Trophoblast cell (in vitro differentiated cells and primary cell): ENCODE results near the gene ARHGAP8.

Experiments used
- DNase-seq, 2 donors: peaks; one replicate each; pipeline ENCODE4 v3.0.0-alpha.2; 2016
- H2AFZ ChIP-seq: 2 replicates; pipeline ENCODE4 v1.6.1; 2013; ENCODE audit warnings: low read length, moderate library complexity, mild to moderate bottlenecking; ENCODE audit not compliant: insufficient read depth, poor library complexity
- H2AK5ac ChIP-seq: 2 replicates; pipeline ENCODE4 v1.6.1; 2013; ENCODE audit warnings: mild to moderate bottlenecking, low read length
- H2BK120ac ChIP-seq: 2 replicates; pipeline ENCODE4 v1.6.1; 2013; ENCODE audit warnings: low read length, mild to moderate bottlenecking, moderate library complexity; ENCODE audit not compliant: insufficient read depth, poor library complexity
- H2BK12ac ChIP-seq: 2 replicates; pipeline ENCODE4 v1.6.1; 2013; ENCODE audit warnings: mild to moderate bottlenecking, low read length, moderate library complexity
- H2BK5ac ChIP-seq: 2 replicates; pipeline ENCODE4 v1.6.1; 2013; ENCODE audit warnings: low read length, low read depth, moderate library complexity, mild to moderate bottlenecking; ENCODE audit not compliant: poor library complexity
- H3K14ac ChIP-seq: 2 replicates; pipeline ENCODE4 v1.6.1; 2013; ENCODE audit warnings: mild to moderate bottlenecking, low read length
- H3K18ac ChIP-seq: 2 replicates; pipeline ENCODE4 v1.6.1; 2013; ENCODE audit warnings: mild to moderate bottlenecking, low read length
- H3K23ac ChIP-seq: 2 replicates; pipeline ENCODE4 v1.6.1; 2013; ENCODE audit warnings: low read length
- H3K27ac ChIP-seq: 2 replicates; pipeline ENCODE4 v1.5.1; 2013; ENCODE audit warnings: low read depth, mild to moderate bottlenecking, inconsistent platforms, low read length, moderate library complexity
- H3K27me3 ChIP-seq: 2 replicates; pipeline ENCODE4 v1.6.1; 2013; ENCODE audit warnings: inconsistent platforms, mild to moderate bottlenecking, low read length, moderate library complexity; ENCODE audit not compliant: insufficient read depth
- H3K36me3 ChIP-seq, 2 experiments: 1 replicate in 1 of 2; 2 replicates in 1 of 2; pipeline ENCODE4 v1.6.1; 2013; ENCODE audit warnings: low read length in 2 of 2, mild to moderate bottlenecking in 2 of 2, moderate library complexity in 1 of 2; ENCODE audit not compliant: insufficient read depth in 2 of 2, control insufficient read depth in 1 of 2
- H3K4ac ChIP-seq: 2 replicates; pipeline ENCODE4 v1.6.1; 2013; ENCODE audit warnings: low read depth, mild to moderate bottlenecking, low read length, moderate library complexity
- H3K4me1 ChIP-seq, 2 experiments: 1 replicate in 1 of 2; 2 replicates in 1 of 2; pipeline ENCODE4 v1.6.1; 2013; ENCODE audit warnings: low read length in 2 of 2, mild to moderate bottlenecking in 2 of 2, moderate library complexity in 1 of 2; ENCODE audit not compliant: insufficient read depth in 2 of 2, control insufficient read depth in 1 of 2
- H3K4me2 ChIP-seq: 2 replicates; pipeline ENCODE4 v1.6.1; 2013; ENCODE audit warnings: inconsistent platforms, mild to moderate bottlenecking, low read length, moderate library complexity
- H3K4me3 ChIP-seq: 2 replicates; pipeline ENCODE4 v1.5.1; 2013; ENCODE audit warnings: mild to moderate bottlenecking, low read depth, low read length, inconsistent platforms
- H3K79me1 ChIP-seq: one replicate; pipeline ENCODE4 v1.6.1; 2013; ENCODE audit warnings: low read length
- H3K79me2 ChIP-seq: 2 replicates; pipeline ENCODE4 v1.6.1; 2013; ENCODE audit warnings: low read length, mild to moderate bottlenecking; ENCODE audit not compliant: control insufficient read depth, insufficient read depth, poor library complexity
- H3K9ac ChIP-seq: 2 replicates; pipeline ENCODE4 v1.6.1; 2013; ENCODE audit warnings: mild to moderate bottlenecking, low read length
- H3K9me3 ChIP-seq: 2 replicates; pipeline ENCODE4 v1.6.1; 2013; ENCODE audit warnings: low read depth, mild to moderate bottlenecking, control low read depth, inconsistent platforms, low read length; ENCODE audit not compliant: insufficient read depth
- H4K12ac ChIP-seq: 2 replicates; pipeline ENCODE4 v1.6.1; 2013; ENCODE audit warnings: low read depth, mild to moderate bottlenecking, low read length, moderate library complexity
- H4K8ac ChIP-seq: 2 replicates; pipeline ENCODE4 v1.6.1; 2013; ENCODE audit warnings: low read depth, mild to moderate bottlenecking, low read length, moderate library complexity
- H4K91ac ChIP-seq: one replicate; pipeline ENCODE4 v1.6.1; 2013; ENCODE audit warnings: low read depth, mild to moderate bottlenecking, low read length, moderate library complexity
- WGBS: extraction: QIAGEN DNeasy Blood & Tissue Kit; methylation state at CpG from one replicate; pipeline ENCODE4 v1.1.7; 2013; ENCODE audit warnings: missing lambda C conversion rate; ENCODE audit not compliant: insufficient read length, insufficient coverage; ENCODE audit errors: extremely low coverage; 5-methylcytosine and 5-hydroxymethylcytosine counted together

ARHGAP8 gene

GRCh38 chr22:44726439-44726838, 25.9 kb upstream of the ARHGAP8 start:
- Histone ChIP-seq H4K91ac (no peak overlapping the region), H3K4me2 (no peak overlapping the region), H3K36me3 (peaks cover 48 to 56% of the 10 kb centered on the region in 2 experiments), H2BK120ac (no peak overlapping the region), H3K14ac (no peak overlapping the region), H4K12ac (no peak overlapping the region), H3K4me3 (no peak overlapping the region), H2BK12ac (no peak overlapping the region), H3K4me1 (peaks cover 8 to 12% of the 10 kb centered on the region in 2 experiments), H3K23ac (no peak overlapping the region), H3K4ac (no peak overlapping the region), H3K27ac (no peak overlapping the region), H3K9me3 (peaks cover 2% of the 10 kb centered on the region), H3K27me3 (no peaks in the 10 kb centered on the region), H3K9ac (no peak overlapping the region), H3K79me2 (no peaks in the 10 kb centered on the region), H3K18ac (no peak overlapping the region), H2AK5ac (no peak overlapping the region), H3K79me1 (no peaks in the 10 kb centered on the region), H4K8ac (no peak overlapping the region), H2BK5ac (no peak overlapping the region), H2AFZ (no peak overlapping the region)
- WGBS: no CpG with 5 or more reads among the region's 11 CpGs
- DNase-seq: no peak

GRCh38 chr22:44727148-44727547, 25.2 kb upstream of the ARHGAP8 start:
- Histone ChIP-seq H4K8ac (no peak overlapping the region), H3K9ac (no peak overlapping the region), H2BK5ac (no peak overlapping the region), H2AK5ac (no peak overlapping the region), H3K9me3 (peaks cover 2% of the 10 kb centered on the region), H3K79me1 (no peaks in the 10 kb centered on the region), H3K4me1 (peaks cover 8 to 12% of the 10 kb centered on the region in 2 experiments), H2BK12ac (no peak overlapping the region), H3K14ac (no peak overlapping the region), H4K12ac (no peak overlapping the region), H3K18ac (no peak overlapping the region), H2BK120ac (no peak overlapping the region), H3K4me2 (no peak overlapping the region), H3K27ac (no peak overlapping the region), H3K27me3 (no peaks in the 10 kb centered on the region), H3K36me3 (peaks cover 48 to 54% of the 10 kb centered on the region in 2 experiments), H2AFZ (no peak overlapping the region), H3K23ac (no peak overlapping the region), H3K79me2 (no peaks in the 10 kb centered on the region), H3K4ac (no peak overlapping the region), H4K91ac (no peak overlapping the region), H3K4me3 (no peak overlapping the region)
- DNase-seq: no peak
- WGBS: no CpG with 5 or more reads among the region's 21 CpGs

- H2BK120ac ChIP-seq: no peak overlapping the region
- H3K36me3 ChIP-seq: peaks cover 43 to 58% of the 10 kb centered on the region in 2 experiments
- no peaks in the 10 kb centered on the region for H3K79me1 ChIP-seq
- no peaks in the 10 kb centered on the region for H3K27me3 ChIP-seq
- H4K8ac ChIP-seq: no peak overlapping the region
- H4K12ac ChIP-seq: no peak overlapping the region
- H3K14ac ChIP-seq: no peak overlapping the region
- H3K4me1 ChIP-seq: peaks cover 8 to 12% of the 10 kb centered on the region in 2 experiments
- no peak overlapping the region for H3K4me2 ChIP-seq
- H3K4me3 ChIP-seq: no peak overlapping the region
- H2AK5ac ChIP-seq: no peak overlapping the region
- no peak overlapping the region for H4K91ac ChIP-seq
- no peak overlapping the region for H3K27ac ChIP-seq
- no peak overlapping the region for H2AFZ ChIP-seq
- H3K9me3 ChIP-seq: peaks cover 6% of the 10 kb centered on the region
- H2BK5ac ChIP-seq: no peak overlapping the region
- H3K9ac ChIP-seq: no peak overlapping the region
- no peak for DNase-seq
- H3K18ac ChIP-seq: no peak overlapping the region
- no peak overlapping the region for H3K23ac ChIP-seq
- no peak overlapping the region for H2BK12ac ChIP-seq
- WGBS: no CpG with 5 or more reads among the region's 13 CpGs
- no peaks in the 10 kb centered on the region for H3K79me2 ChIP-seq
- no peak overlapping the region for H3K4ac ChIP-seq
Measured at GRCh38 chr22:44727709-44728108, 24.7 kb upstream of the ARHGAP8 start.

GRCh38 chr22:44728761-44729324, 23.5 kb upstream of the ARHGAP8 start:
- no peaks in the 10 kb centered on the region for H3K27me3 ChIP-seq
- H2AK5ac ChIP-seq: no peak overlapping the region
- no peak overlapping the region for H3K23ac ChIP-seq
- no peak overlapping the region for H3K4ac ChIP-seq
- no peaks in the 10 kb centered on the region for H3K79me1 ChIP-seq
- H3K18ac ChIP-seq: no peak overlapping the region
- no peaks in the 10 kb centered on the region for H3K79me2 ChIP-seq
- no peak overlapping the region for H4K12ac ChIP-seq
- H3K4me2 ChIP-seq: no peak overlapping the region
- H3K4me1 ChIP-seq: peaks cover 8 to 12% of the 10 kb centered on the region in 2 experiments
- no peak overlapping the region for H2BK120ac ChIP-seq
- peaks cover 43 to 58% of the 10 kb centered on the region in 2 experiments for H3K36me3 ChIP-seq
- no CpG with 5 or more reads among the region's 21 CpGs for WGBS
- H2AFZ ChIP-seq: no peak overlapping the region
- no peak overlapping the region for H4K91ac ChIP-seq
- H3K9me3 ChIP-seq: peaks cover 7% of the 10 kb centered on the region
- no peak overlapping the region for H3K9ac ChIP-seq
- H2BK12ac ChIP-seq: no peak overlapping the region
- no peak for DNase-seq
- H3K4me3 ChIP-seq: no peak overlapping the region
- H2BK5ac ChIP-seq: no peak overlapping the region
- no peak overlapping the region for H4K8ac ChIP-seq
- H3K14ac ChIP-seq: no peak overlapping the region
- H3K27ac ChIP-seq: no peak overlapping the region
